ENCODE measurements around the gene NOB1. TPM values are rescaled to one million over a fixed set of nuclear protein-coding genes. Genes with fewer than 3 reads are reported as not detected.
A peak's percentile ranks its signal among the peaks of the same experiment; 100 is the strongest.

Gene NOB1
- polyA plus RNA-seq, 2 of the 4 experiments (the other 2 are of a cell fraction), result 123 to 134 TPM

DNA sequence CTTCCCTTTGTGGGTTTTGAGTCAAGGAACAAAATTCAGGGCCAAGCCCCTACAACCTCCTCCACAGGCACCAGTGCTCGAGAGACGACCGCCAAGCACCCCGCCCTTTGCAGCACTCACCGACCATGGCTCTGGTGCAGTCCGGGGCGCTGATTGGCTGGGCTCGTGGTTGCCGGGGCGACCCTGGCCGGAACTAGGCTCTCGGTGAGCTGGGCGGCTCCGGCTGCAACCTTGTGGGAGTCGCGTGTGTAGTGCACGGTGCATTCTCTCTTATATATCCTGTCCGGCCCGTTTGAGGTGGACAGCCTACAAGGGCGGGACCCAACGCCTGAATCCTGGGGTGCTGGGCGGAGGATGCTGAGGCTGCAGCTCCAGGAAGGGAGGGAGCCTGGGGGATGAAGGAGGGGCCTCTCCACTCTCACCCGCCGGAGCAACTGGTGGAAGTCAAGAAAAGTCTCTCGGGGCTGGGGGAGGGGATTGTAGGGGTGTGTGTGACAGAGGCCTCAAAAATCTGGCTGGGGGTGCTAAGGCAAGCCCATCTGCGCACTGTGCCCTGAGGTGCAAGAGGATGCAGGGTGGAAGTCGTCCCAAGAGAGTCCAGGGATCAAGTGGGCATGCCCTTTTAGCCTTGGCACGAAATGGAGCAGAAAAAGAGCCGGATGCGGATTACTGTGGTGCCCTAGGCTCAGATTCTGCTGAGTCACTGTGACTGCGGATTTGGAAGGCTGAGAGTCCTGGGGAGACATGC lies 28.2 kb downstream of the NOB1 start, which contains the start of gene NQO1:
Gene NQO1, minus strand, starts transcription at position 248 of the 748 bp plus-strand sequence. Its CDS starts 121 bp downstream, at position 127.
- Histone ChIP-seq H3K27ac (peak within 1 kb of the TSS; percentile 95 to 99), H3K4me1 (peaks cover 31% of the 10 kb centered on the region), H3K4me3 (peak within 1 kb of the TSS; percentile 77), H3K4me2 (peak within 1 kb of the TSS; percentile 94), H3K9me3 (no peaks in the 10 kb centered on the region)
- ChIA-PET POLR2A (interaction anchor here (0.5 to 5.3 kb wide), 20 partner anchors 9 to 502 kb away, joined by 3 to 59 read pairs (median 6); partner anchors contain the start of genes NOB1 and WWP2), CTCF (interaction anchor here (0.6 to 18.6 kb wide), 9 partner anchors 11 to 352 kb away, joined by 3 to 160 read pairs (median 6); partner anchors contain the start of gene NOB1)
- FAIRE-seq (no peak), ATAC-seq (peak; percentile 91 to 93), DNase-seq (ENCODE audit: low read depth in 1 of 2, low spot score in 1 of 2) (peak; percentile 95 to 100)
- under 1% methylated on average over 22 of the region's 31 CpGs for WGBS (ENCODE audit: missing lambda C conversion rate)
- TF ChIP-seq ZSCAN20 (CRISPR knock-in tag; IDR thresholded peaks at IDR 0.05) (no peak), RFX5 (IDR thresholded peaks at IDR 0.05) (peak; percentile 51; the same call in 1 of the 2 replicates), CHD2 (IDR thresholded peaks at IDR 0.05; ENCODE audit: low read length, partially characterized antibody) (no peak), BHLHE40 (IDR thresholded peaks at IDR 0.05; ENCODE audit: low read depth, low read length) (peak; percentile 43; the same call in 1 of the 2 replicates), HEYL (CRISPR knock-in tag; IDR thresholded peaks at IDR 0.05) (no peak), HOXA7 (CRISPR knock-in tag; IDR thresholded peaks at IDR 0.05) (0 out of 2 replicates have a peak, but pooled peaks have one; percentile 37), CEBPB (IDR thresholded peaks at IDR 0.05) (no peak), HOXB5 (CRISPR knock-in tag; IDR thresholded peaks at IDR 0.05) (no peak), TP53 (CRISPR knock-in tag; IDR thresholded peaks at IDR 0.05) (no peak), SREBF2 (IDR thresholded peaks at IDR 0.05) (no peak), RAD21 (conservative IDR thresholded peaks at IDR 0.05 in 1 of 2, IDR thresholded peaks at IDR 0.05 in 1 of 2) (peak in 1 of 2 experiments; percentile 12; a peak in 1 of 5 replicates), MAFK (IDR thresholded peaks at IDR 0.05; ENCODE audit: partially characterized antibody) (peak; percentile 100), JUN (IDR thresholded peaks at IDR 0.05) (peak; percentile 93 to 97), CBX8 (IDR thresholded peaks at IDR 0.05) (no peak), EHF (CRISPR knock-in tag; IDR thresholded peaks at IDR 0.05) (no peak), FOXS1 (CRISPR knock-in tag; IDR thresholded peaks at IDR 0.05) (no peak), POLR2A (IDR thresholded peaks at IDR 0.05; ENCODE audit: low read length) (peak; percentile 99), ZFP36 (IDR thresholded peaks at IDR 0.05; ENCODE audit: borderline replicate concordance, partially characterized antibody) (no peak), NFE2L2 (conservative IDR thresholded peaks at IDR 0.05; ENCODE audit: low read length) (peak; percentile 100), RNF2 (IDR thresholded peaks at IDR 0.05; ENCODE audit: borderline replicate concordance, low read depth) (no peak), JUNB (IDR thresholded peaks at IDR 0.05) (no peak), PHF8 (IDR thresholded peaks at IDR 0.05; ENCODE audit: borderline replicate concordance, low read depth) (no peak), NPAS2 (CRISPR knock-in tag; IDR thresholded peaks at IDR 0.05; ENCODE audit: borderline replicate concordance) (no peak), FOSL2 (IDR thresholded peaks at IDR 0.05) (no peak), FOSL2 (CRISPR knock-in tag; IDR thresholded peaks at IDR 0.05) (peak; percentile 73)
- TF ChIP-seq, protein P1, sequence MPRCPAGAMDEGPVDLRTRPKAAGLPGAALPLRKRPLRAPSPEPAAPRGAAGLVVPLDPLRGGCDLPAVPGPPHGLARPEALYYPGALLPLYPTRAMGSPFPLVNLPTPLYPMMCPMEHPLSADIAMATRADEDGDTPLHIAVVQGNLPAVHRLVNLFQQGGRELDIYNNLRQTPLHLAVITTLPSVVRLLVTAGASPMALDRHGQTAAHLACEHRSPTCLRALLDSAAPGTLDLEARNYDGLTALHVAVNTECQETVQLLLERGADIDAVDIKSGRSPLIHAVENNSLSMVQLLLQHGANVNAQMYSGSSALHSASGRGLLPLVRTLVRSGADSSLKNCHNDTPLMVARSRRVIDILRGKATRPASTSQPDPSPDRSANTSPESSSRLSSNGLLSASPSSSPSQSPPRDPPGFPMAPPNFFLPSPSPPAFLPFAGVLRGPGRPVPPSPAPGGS (IDR thresholded peaks at IDR 0.05), result peak; percentile 99
- TF ChIP-seq, protein P2, sequence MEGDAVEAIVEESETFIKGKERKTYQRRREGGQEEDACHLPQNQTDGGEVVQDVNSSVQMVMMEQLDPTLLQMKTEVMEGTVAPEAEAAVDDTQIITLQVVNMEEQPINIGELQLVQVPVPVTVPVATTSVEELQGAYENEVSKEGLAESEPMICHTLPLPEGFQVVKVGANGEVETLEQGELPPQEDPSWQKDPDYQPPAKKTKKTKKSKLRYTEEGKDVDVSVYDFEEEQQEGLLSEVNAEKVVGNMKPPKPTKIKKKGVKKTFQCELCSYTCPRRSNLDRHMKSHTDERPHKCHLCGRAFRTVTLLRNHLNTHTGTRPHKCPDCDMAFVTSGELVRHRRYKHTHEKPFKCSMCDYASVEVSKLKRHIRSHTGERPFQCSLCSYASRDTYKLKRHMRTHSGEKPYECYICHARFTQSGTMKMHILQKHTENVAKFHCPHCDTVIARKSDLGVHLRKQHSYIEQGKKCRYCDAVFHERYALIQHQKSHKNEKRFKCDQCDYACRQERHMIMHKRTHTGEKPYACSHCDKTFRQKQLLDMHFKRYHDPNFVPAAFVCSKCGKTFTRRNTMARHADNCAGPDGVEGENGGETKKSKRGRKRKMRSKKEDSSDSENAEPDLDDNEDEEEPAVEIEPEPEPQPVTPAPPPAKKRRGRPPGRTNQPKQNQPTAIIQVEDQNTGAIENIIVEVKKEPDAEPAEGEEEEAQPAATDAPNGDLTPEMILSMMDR (IDR thresholded peaks at IDR 0.05), result no peak
- TF ChIP-seq, protein P3, sequence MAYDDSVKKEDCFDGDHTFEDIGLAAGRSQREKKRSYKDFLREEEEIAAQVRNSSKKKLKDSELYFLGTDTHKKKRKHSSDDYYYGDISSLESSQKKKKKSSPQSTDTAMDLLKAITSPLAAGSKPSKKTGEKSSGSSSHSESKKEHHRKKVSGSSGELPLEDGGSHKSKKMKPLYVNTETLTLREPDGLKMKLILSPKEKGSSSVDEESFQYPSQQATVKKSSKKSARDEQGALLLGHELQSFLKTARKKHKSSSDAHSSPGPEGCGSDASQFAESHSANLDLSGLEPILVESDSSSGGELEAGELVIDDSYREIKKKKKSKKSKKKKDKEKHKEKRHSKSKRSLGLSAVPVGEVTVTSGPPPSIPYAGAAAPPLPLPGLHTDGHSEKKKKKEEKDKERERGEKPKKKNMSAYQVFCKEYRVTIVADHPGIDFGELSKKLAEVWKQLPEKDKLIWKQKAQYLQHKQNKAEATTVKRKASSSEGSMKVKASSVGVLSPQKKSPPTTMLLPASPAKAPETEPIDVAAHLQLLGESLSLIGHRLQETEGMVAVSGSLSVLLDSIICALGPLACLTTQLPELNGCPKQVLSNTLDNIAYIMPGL (CRISPR knock-in tag; IDR thresholded peaks at IDR 0.05; ENCODE audit: borderline replicate concordance), result 0 out of 2 replicates have a peak, but pooled peaks have one; percentile 24
- TF ChIP-seq, protein P4, sequence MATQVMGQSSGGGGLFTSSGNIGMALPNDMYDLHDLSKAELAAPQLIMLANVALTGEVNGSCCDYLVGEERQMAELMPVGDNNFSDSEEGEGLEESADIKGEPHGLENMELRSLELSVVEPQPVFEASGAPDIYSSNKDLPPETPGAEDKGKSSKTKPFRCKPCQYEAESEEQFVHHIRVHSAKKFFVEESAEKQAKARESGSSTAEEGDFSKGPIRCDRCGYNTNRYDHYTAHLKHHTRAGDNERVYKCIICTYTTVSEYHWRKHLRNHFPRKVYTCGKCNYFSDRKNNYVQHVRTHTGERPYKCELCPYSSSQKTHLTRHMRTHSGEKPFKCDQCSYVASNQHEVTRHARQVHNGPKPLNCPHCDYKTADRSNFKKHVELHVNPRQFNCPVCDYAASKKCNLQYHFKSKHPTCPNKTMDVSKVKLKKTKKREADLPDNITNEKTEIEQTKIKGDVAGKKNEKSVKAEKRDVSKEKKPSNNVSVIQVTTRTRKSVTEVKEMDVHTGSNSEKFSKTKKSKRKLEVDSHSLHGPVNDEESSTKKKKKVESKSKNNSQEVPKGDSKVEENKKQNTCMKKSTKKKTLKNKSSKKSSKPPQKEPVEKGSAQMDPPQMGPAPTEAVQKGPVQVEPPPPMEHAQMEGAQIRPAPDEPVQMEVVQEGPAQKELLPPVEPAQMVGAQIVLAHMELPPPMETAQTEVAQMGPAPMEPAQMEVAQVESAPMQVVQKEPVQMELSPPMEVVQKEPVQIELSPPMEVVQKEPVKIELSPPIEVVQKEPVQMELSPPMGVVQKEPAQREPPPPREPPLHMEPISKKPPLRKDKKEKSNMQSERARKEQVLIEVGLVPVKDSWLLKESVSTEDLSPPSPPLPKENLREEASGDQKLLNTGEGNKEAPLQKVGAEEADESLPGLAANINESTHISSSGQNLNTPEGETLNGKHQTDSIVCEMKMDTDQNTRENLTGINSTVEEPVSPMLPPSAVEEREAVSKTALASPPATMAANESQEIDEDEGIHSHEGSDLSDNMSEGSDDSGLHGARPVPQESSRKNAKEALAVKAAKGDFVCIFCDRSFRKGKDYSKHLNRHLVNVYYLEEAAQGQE (IDR thresholded peaks at IDR 0.05), result no peak; the same call in 1 of the 2 replicates
- TF ChIP-seq, protein P5, sequence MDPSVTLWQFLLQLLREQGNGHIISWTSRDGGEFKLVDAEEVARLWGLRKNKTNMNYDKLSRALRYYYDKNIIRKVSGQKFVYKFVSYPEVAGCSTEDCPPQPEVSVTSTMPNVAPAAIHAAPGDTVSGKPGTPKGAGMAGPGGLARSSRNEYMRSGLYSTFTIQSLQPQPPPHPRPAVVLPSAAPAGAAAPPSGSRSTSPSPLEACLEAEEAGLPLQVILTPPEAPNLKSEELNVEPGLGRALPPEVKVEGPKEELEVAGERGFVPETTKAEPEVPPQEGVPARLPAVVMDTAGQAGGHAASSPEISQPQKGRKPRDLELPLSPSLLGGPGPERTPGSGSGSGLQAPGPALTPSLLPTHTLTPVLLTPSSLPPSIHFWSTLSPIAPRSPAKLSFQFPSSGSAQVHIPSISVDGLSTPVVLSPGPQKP (IDR thresholded peaks at IDR 0.05; ENCODE audit: low read depth, low read length), result no peak
- TF ChIP-seq, protein P6, sequence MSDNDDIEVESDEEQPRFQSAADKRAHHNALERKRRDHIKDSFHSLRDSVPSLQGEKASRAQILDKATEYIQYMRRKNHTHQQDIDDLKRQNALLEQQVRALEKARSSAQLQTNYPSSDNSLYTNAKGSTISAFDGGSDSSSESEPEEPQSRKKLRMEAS (IDR thresholded peaks at IDR 0.05), result peak; percentile 89
